Erythroblast (primary cell): ENCODE results near the gene MARCHF2.

Experiments
- GATA1 ChIP-seq: IDR thresholded peaks from 2 replicates; pipeline ENCODE4 v1.6.1; 2011; ENCODE audit warnings: low read depth, mild to moderate bottlenecking, control low read depth, low read length, moderate library complexity
- POLR2A ChIP-seq: IDR thresholded peaks from 2 replicates; pipeline ENCODE4 v1.6.1; 2011; ENCODE audit warnings: mild to moderate bottlenecking, low read length

GRCh38 chr19:8387688-8388611 lies 25.2 kb upstream of the MARCHF2 start:
- TF ChIP-seq POLR2A (no peak), GATA1 (no peak)
